ENCODE data around the gene R3HDM2. TPM values are rescaled to one million over a fixed set of nuclear protein-coding genes. Genes with fewer than 3 reads are reported as not detected.

Gene R3HDM2
- 47.0 TPM for polyA plus RNA-seq (2013)

GRCh38 chr12:57430931-57431566, at the start of gene R3HDM2:
TSS of gene R3HDM2 (minus strand) at chr12:57431043. CDS start at chr12:57310428, 120,615 bp downstream.
- peak within 1 kb of the TSS; percentile 96 to 98 for H3K27ac ChIP-seq (ENCODE audit: insufficient read depth in 1 of 2, low read depth in 1 of 2, low read length in 2 of 2, poor library complexity in 1 of 2, severe bottlenecking in 2 of 2)
- ChIA-PET CTCF (interaction anchor here (5.0 kb wide), 1 partner anchor 21 kb away, joined by 42 read pairs; no protein-coding TSS in a partner anchor), POLR2A (no interaction called here)
- under 1% methylated on average over 28 of the region's 41 CpGs for WGBS (ENCODE audit: insufficient coverage)
- H3K27me3 ChIP-seq (replicated peaks in 2 of 5; ENCODE audit: control insufficient read depth in 4 of 5, insufficient read depth in 5 of 5, low read length in 4 of 5) = no peaks in the 10 kb centered on the region
- peaks cover 0 to 2% (median 0%) of the 10 kb centered on the region in 4 experiments for H3K36me3 ChIP-seq (ENCODE audit: control insufficient read depth in 4 of 4, insufficient read depth in 4 of 4, low read length in 3 of 4)
- H3K4me3 ChIP-seq (ENCODE audit: control insufficient read depth in 1 of 7, extremely low read depth in 1 of 7, insufficient read depth in 4 of 7, low read depth in 2 of 7, low read length in 6 of 7) = peak within 1 kb of the TSS; percentile 13 to 86 (median 72)
- H3K4me1 ChIP-seq (ENCODE audit: control extremely low read depth in 1 of 4, control insufficient read depth in 4 of 4, insufficient read depth in 4 of 4, low read length in 3 of 4) = peaks cover 3 to 44% (median 24%) of the 10 kb centered on the region in 4 experiments
- H3K9me3 ChIP-seq (ENCODE audit: control extremely low read depth in 1 of 5, control insufficient read depth in 4 of 5, insufficient read depth in 2 of 5, low read depth in 1 of 5, low read length in 4 of 5) = no peaks in the 10 kb centered on the region
- peak; percentile 97 to 98 (median 98) for DNase-seq

GRCh38 chr12:57479376-57480115, 48.7 kb upstream of the R3HDM2 start, which contains the start of gene ARHGAP9:
TSS of gene ARHGAP9 (minus strand) at chr12:57479866. CDS start at chr12:57479406, 460 bp downstream.
- Histone ChIP-seq H3K9me3 (ENCODE audit: control extremely low read depth in 1 of 5, control insufficient read depth in 4 of 5, insufficient read depth in 2 of 5, low read depth in 1 of 5, low read length in 4 of 5) (no peaks in the 10 kb centered on the region), H3K27ac (ENCODE audit: insufficient read depth in 1 of 2, low read depth in 1 of 2, low read length in 2 of 2, poor library complexity in 1 of 2, severe bottlenecking in 2 of 2) (peak within 1 kb of the TSS; percentile 96), H3K4me3 (ENCODE audit: control insufficient read depth in 1 of 7, extremely low read depth in 1 of 7, insufficient read depth in 4 of 7, low read depth in 2 of 7, low read length in 6 of 7) (peak within 1 kb of the TSS in 6 of 7 experiments; percentile 17 to 92 (median 78)), H3K27me3 (replicated peaks in 2 of 5; ENCODE audit: control insufficient read depth in 4 of 5, insufficient read depth in 5 of 5, low read length in 4 of 5) (no peaks in the 10 kb centered on the region), H3K4me1 (ENCODE audit: control extremely low read depth in 1 of 4, control insufficient read depth in 4 of 4, insufficient read depth in 4 of 4, low read length in 3 of 4) (peaks cover 26 to 73% (median 65%) of the 10 kb centered on the region in 4 experiments), H3K36me3 (ENCODE audit: control insufficient read depth in 4 of 4, insufficient read depth in 4 of 4, low read length in 3 of 4) (peaks cover 0 to 11% (median 7%) of the 10 kb centered on the region in 4 experiments)
- DNase-seq = peak; percentile 67 to 89 (median 85)
- ChIA-PET POLR2A (interaction anchor here (0.6 to 3.0 kb wide), 6 partner anchors 10 to 1062 kb away, joined by 3 to 19 read pairs (median 4); partner anchors contain the start of genes DDIT3 and GLI1), CTCF (interaction anchor here (0.6 to 16.7 kb wide), 8 partner anchors 8 to 50 kb away, joined by 3 to 184 read pairs (median 6); partner anchors contain the start of genes GLI1 and MARS1)
- WGBS (ENCODE audit: insufficient coverage) = 41% methylated on average over 3 of the region's 6 CpGs

- peak overlapping the region; percentile 96 for H3K27ac ChIP-seq (ENCODE audit: insufficient read depth in 1 of 2, low read depth in 1 of 2, low read length in 2 of 2, poor library complexity in 1 of 2, severe bottlenecking in 2 of 2)
- DNase-seq = no peak
- peaks cover 2 to 16% (median 12%) of the 10 kb centered on the region in 4 experiments for H3K36me3 ChIP-seq (ENCODE audit: control insufficient read depth in 4 of 4, insufficient read depth in 4 of 4, low read length in 3 of 4)
- no peaks in the 10 kb centered on the region for H3K9me3 ChIP-seq (ENCODE audit: control extremely low read depth in 1 of 5, control insufficient read depth in 4 of 5, insufficient read depth in 2 of 5, low read depth in 1 of 5, low read length in 4 of 5)
- no peaks in the 10 kb centered on the region for H3K27me3 ChIP-seq (replicated peaks in 2 of 5; ENCODE audit: control insufficient read depth in 4 of 5, insufficient read depth in 5 of 5, low read length in 4 of 5)
- H3K4me1 ChIP-seq (ENCODE audit: control extremely low read depth in 1 of 4, control insufficient read depth in 4 of 4, insufficient read depth in 4 of 4, low read length in 3 of 4) = peaks cover 27 to 73% (median 66%) of the 10 kb centered on the region in 4 experiments
- CTCF ChIA-PET = interaction anchor here (1.4 to 16.7 kb wide), 3 partner anchors 8 to 17 kb away, joined by 6 to 184 read pairs (median 6); partner anchors contain the start of genes GLI1 and MARS1
- 93% methylated on average over 7 of the region's 10 CpGs for WGBS (ENCODE audit: insufficient coverage)
- H3K4me3 ChIP-seq (ENCODE audit: control insufficient read depth in 1 of 7, extremely low read depth in 1 of 7, insufficient read depth in 4 of 7, low read depth in 2 of 7, low read length in 6 of 7) = peak overlapping the region in 6 of 7 experiments; percentile 17 to 92 (median 78)
- POLR2A ChIA-PET = interaction anchor here (1.4 to 1.8 kb wide), 2 partner anchors 9 to 20 kb away, joined by 3 to 4 read pairs; partner anchors contain the start of gene GLI1
These were observed 48.2 kb upstream of the R3HDM2 start for GRCh38 chr12:57479043-57479375.

- POLR2A ChIA-PET = interaction anchor here (1.3 to 2.7 kb wide), 4 partner anchors 10 to 41 kb away, joined by 3 to 8 read pairs (median 6); partner anchors contain the start of genes GLI1 and MARS1
- Histone ChIP-seq H3K36me3 (ENCODE audit: control insufficient read depth in 4 of 4, insufficient read depth in 4 of 4, low read length in 3 of 4) (peaks cover 5 to 24% (median 20%) of the 10 kb centered on the region in 4 experiments), H3K27ac (ENCODE audit: insufficient read depth in 1 of 2, low read depth in 1 of 2, low read length in 2 of 2, poor library complexity in 1 of 2, severe bottlenecking in 2 of 2) (peak overlapping the region; percentile 96), H3K27me3 (replicated peaks in 2 of 5; ENCODE audit: control insufficient read depth in 4 of 5, insufficient read depth in 5 of 5, low read length in 4 of 5) (no peaks in the 10 kb centered on the region), H3K9me3 (ENCODE audit: control extremely low read depth in 1 of 5, control insufficient read depth in 4 of 5, insufficient read depth in 2 of 5, low read depth in 1 of 5, low read length in 4 of 5) (no peaks in the 10 kb centered on the region), H3K4me1 (ENCODE audit: control extremely low read depth in 1 of 4, control insufficient read depth in 4 of 4, insufficient read depth in 4 of 4, low read length in 3 of 4) (peaks cover 27 to 73% (median 66%) of the 10 kb centered on the region in 4 experiments), H3K4me3 (ENCODE audit: control insufficient read depth in 1 of 7, extremely low read depth in 1 of 7, insufficient read depth in 4 of 7, low read depth in 2 of 7, low read length in 6 of 7) (peak overlapping the region; percentile 52 to 92 (median 76))
- DNase-seq = peak in 2 of 3 donors; percentile 42 to 46
- WGBS (ENCODE audit: insufficient coverage) = 54% methylated on average over 7 of the region's 12 CpGs
- CTCF ChIA-PET = interaction anchor here (1.4 to 16.7 kb wide), 7 partner anchors 9 to 52 kb away, joined by 4 to 184 read pairs (median 13); partner anchors contain the start of genes GLI1 and MARS1
These were observed 47.2 kb upstream of the R3HDM2 start for GRCh38 chr12:57477710-57478681.

GRCh38 chr12:57476993-57477709, 46.3 kb upstream of the R3HDM2 start:
- no peaks in the 10 kb centered on the region for H3K9me3 ChIP-seq (ENCODE audit: control extremely low read depth in 1 of 5, control insufficient read depth in 4 of 5, insufficient read depth in 2 of 5, low read depth in 1 of 5, low read length in 4 of 5)
- ChIA-PET CTCF (interaction anchor here (0.6 to 16.7 kb wide), 11 partner anchors 9 to 194 kb away, joined by 3 to 184 read pairs (median 5); partner anchors contain the start of genes DDIT3, GLI1 and MARS1), POLR2A (interaction anchor here (1.3 to 2.7 kb wide), 4 partner anchors 11 to 42 kb away, joined by 3 to 8 read pairs (median 6); partner anchors contain the start of gene MARS1)
- H3K36me3 ChIP-seq (ENCODE audit: control insufficient read depth in 4 of 4, insufficient read depth in 4 of 4, low read length in 3 of 4) = peaks cover 13 to 32% (median 27%) of the 10 kb centered on the region in 4 experiments
- WGBS (ENCODE audit: insufficient coverage) = 0% methylated on average over 13 of the region's 15 CpGs
- peak overlapping the region; percentile 96 for H3K27ac ChIP-seq (ENCODE audit: insufficient read depth in 1 of 2, low read depth in 1 of 2, low read length in 2 of 2, poor library complexity in 1 of 2, severe bottlenecking in 2 of 2)
- peak overlapping the region; percentile 52 to 92 (median 76) for H3K4me3 ChIP-seq (ENCODE audit: control insufficient read depth in 1 of 7, extremely low read depth in 1 of 7, insufficient read depth in 4 of 7, low read depth in 2 of 7, low read length in 6 of 7)
- peaks cover 27 to 73% (median 66%) of the 10 kb centered on the region in 4 experiments for H3K4me1 ChIP-seq (ENCODE audit: control extremely low read depth in 1 of 4, control insufficient read depth in 4 of 4, insufficient read depth in 4 of 4, low read length in 3 of 4)
- DNase-seq = peak in 1 of 3 donors; percentile 18
- no peaks in the 10 kb centered on the region for H3K27me3 ChIP-seq (replicated peaks in 2 of 5; ENCODE audit: control insufficient read depth in 4 of 5, insufficient read depth in 5 of 5, low read length in 4 of 5)

All from common myeloid progenitor, CD34-positive (primary cell).